Activated CD4-positive, alpha-beta T cell treated with anti-CD3 and anti-CD28 coated beads for 24 hours (primary cell): ENCODE data around the gene TRA2A.
"Not testable (repeated sequence)": the region's sequence is repeated elsewhere in the genome, so short reads cannot be mapped to it uniquely, and the experiment has no call there.

Experiments
- DNase-seq, 2 donors: peaks; one replicate each; pipeline ENCODE4 v3.0.0-alpha.2; 2020; ENCODE audit warnings: low read depth in 2 of 2

The TRA2A gene

GRCh38 chr7:23494009-23494408 is 37.8 kb downstream of the TRA2A start:
- DNase-seq: no peak

DNA sequence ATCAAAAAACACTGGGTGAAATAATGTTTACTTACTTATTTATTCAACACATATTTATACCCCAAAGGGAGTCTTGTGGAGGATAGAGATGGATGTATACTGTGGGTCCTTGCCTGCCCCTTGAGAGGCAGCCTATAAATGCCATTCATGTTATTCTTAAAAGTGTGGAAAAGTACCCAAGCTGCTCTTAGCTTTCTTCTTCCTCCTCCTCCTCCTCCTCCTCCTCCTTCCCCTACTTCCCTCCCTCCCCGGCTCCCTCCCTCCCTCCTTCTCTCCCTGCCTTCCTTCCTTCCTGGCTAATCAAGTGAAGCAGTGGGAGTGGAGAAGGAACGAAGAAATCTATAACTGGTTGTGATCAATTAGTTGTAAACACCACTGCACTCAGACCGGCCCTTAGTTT is 40.3 kb downstream of the TRA2A start:
- no peak for DNase-seq

DNA sequence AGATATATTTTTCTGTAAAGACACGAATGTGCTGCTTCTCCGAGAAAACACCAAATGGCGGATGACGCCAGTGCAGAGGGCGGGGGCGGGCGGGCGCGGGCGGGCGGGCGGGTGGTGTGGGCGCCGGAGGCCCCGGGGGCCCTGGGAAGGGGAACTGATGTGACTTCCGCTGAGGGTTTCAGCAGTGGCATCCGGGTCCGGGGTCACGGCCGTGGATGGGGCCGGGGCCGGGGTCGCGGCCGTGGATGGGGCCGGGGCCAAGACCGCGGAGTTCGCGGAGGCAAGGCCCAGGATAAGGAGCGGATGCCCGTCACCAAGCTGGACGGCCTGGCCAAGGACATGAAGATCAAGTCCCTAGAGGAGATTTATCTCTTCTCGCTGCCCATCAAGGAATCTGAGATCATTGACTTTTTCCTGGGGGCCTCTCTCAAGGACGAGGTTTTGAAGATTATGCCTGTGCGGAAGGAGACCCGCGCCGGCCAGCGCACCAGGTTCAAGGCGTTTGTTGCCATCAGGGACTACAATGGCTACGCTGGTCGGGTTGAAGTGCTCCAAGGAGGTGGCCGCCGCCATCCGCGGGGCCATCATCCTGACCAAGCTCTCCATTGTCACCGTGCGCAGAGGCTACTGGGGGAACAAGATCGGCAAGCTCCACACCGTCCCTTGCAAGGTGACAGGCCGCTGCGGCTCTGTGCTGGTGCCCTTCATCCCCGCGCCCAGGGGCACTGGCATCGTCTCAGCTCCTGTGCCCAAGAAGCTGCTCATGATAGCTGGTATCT is 41.2 kb downstream of the TRA2A start:
- no peak for DNase-seq

GRCh38 chr7:23488714-23489113 is 43.1 kb downstream of the TRA2A start:
- not testable (repeated sequence) for DNase-seq

- no peak for DNase-seq
These were observed 44.1 kb downstream of the TRA2A start for GRCh38 chr7:23487670-23488069.

GRCh38 chr7:23486002-23486773 is 45.6 kb downstream of the TRA2A start:
- no peak for DNase-seq

DNA sequence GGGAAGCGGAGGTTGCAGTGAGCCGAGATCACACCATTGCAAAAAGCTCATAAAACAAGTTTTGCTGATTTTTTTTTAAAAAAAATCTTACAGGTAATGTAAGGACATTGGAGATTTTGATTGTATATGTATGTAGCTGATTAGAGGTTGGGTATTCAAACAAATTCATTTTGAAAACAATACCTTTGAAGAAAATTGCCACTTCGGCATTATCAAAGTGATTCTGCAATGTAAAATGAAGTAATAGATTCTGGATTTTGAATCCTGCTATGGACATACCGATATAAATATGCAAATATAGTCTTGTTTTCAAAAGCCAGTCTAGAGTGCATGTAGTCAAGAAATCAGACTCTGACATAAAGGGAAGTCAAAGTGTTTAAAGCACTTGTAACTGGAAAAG is 49.1 kb downstream of the TRA2A start:
- no peak for DNase-seq

- no peak for DNase-seq
These were observed 53.6 kb downstream of the TRA2A start for GRCh38 chr7:23477962-23478866.

DNA sequence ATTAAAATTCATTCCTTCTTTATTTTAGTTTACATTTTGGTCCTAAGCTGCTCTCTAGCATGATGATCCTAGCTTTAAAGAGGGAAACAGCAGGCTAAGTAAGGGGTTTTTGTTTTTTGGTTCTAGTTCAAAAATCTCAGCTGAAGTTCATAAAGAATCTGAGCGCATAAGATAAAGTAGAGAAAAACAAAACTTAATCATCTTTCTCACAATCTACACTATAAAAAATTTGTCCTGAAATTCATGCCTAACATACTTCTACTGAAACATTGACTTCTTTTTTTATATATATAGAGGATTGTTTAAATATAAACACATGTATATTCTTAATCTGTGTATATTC is 54.7 kb downstream of the TRA2A start:
- DNase-seq: no peak

GRCh38 chr7:23476286-23477156 is 55.3 kb downstream of the TRA2A start:
- DNase-seq: no peak

DNA sequence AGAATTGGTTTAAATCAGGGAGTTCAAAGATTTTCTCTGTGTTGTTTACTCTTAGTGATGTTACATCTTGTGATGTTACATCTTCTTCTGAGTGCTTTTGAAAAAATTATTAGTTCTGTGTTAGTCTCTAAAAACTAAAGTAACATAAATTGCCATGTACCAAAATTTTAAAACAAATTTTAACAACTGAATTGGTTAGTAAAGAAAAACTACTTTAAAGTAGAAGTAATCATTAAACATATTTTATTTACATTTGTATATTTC is 56.3 kb downstream of the TRA2A start:
- no peak for DNase-seq

DNA sequence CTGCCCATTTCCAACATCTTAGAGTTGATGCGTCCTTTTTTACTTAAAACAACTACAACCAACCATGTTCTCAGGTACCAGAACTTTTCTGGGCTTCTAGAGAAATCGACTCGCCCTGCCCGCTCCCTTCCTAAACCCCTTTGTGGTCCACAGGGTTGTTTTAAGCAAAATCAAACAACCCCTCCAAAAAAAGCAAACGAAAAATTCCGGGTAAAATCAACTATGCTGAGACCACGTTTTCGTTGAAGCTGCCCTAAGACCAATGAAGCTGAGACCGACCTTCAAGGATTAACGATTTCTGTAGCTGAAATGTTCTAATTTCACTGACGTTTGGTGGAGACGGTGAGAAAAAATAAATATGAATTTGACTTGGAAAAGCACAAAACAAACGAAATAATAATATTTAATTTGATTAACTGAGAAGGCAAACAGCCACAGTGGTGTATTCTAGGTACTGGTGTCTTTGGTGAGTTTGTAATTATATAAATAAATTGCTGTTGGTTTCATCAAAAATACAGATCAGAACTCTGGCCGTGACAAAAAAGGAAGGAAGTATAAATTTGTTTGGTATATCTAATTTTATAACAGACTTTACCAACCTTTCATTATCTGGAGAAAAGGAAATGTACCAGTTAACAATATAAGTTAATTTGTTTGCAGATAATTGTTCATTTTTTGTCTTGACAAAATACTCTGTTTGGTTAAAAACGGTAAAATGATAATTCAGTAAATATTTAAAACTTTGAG is 56.8 kb downstream of the TRA2A start:
- DNase-seq: no peak

DNA sequence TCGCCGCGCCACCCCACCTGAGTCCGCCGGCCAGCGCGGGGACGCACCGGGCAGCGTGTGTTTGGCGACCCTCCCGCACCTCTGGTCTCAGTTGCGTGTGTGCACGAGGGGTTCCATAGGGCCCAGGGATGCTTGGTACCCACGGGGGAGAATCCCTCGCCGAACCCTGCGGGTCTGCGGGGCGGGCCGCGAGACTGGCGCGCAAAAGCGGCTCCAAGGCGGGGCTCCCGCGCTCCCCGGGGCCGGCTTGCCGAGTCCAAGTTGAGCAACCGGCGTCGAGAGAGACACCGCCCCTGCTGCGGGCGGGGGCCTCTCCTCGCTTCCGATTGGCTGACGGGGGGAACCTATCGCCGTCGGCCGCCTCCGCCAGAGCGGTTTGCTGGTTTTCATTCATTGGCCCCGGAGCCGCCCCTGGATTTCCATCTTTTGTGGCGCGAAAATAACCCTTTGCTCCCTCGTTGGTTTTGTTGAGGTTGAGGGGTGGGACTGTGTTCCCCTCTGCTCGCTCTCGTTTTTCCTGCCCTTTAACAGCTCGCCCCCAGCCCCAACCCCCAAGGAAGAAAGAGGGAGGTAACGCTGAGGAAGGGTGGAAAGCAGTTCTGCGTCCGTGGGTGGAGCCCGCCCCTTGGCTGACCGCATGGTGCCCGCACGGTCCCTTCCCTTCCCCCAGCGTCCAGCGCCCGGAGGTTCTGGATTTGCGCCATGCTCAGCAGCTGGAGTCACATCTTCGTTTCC is 57.5 kb downstream of the TRA2A start:
- DNase-seq: peak in 1 of 2 donors; percentile 72

GRCh38 chr7:23473844-23474093 is 58.0 kb downstream of the TRA2A start:
- no peak for DNase-seq

- DNase-seq: no peak
These were observed 58.6 kb downstream of the TRA2A start for GRCh38 chr7:23472956-23473843.

DNA sequence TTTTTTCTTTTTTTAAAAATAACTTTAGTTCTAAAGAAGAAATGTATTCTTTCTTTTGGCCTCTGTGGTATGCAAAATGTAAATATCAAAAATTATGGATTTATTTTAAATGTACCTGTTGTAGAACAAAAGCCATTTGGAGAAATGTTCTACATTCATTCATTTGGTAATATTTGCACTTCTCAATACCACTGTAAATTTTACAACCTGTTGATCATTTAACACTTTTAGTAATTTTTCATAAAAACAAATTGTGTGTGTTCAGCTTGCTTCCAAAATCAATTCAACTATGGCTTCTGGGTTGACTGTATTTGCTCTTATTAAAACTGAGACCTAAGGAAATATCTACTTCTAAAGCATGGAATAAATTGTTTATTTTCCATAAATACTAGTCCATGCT is 59.2 kb downstream of the TRA2A start:
- no peak for DNase-seq

GRCh38 chr7:23472046-23472445 is 59.7 kb downstream of the TRA2A start:
- DNase-seq: no peak

DNA sequence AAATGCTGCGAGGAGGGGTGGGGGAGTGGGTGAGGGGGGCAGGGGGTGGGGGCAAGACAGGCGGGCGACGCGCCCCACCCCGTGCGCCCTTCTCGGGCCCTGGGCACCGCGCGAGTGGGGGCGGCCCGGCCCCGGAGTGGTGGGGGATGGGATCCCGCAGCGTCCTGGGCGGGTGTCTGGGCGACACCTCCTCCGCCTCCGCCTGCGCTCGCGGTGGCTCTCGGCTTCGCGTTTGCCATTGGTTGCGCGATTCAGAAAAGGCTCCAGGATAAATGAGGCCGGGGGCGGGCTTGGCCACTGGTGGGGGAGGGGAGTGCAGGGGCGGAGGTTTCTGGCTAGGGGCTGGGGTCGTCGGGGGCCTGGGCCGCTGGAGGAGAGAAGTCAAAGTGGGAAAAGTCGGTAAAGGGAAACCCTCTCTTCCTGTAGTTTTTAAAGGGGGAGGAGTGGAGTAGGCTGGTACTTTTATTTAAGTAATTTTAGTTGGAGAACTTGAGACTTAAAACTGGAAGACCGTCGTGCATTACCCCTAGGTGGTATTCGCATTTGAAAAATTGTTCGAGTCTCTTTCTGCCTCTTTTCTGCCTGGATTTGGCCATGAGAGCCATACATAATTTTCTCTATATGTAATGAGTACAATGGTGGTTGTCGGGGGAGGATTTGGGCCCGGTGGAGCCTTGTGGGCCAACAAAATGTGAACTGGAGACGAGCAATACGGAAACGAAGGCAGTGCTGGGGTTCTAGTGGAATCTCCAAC is 60.5 kb downstream of the TRA2A start:
- DNase-seq: no peak
